LNCAP (cell line): ENCODE measurements around the gene SLC22A1.

Source experiments
- TF ChIP-seq, protein P1 (sequence below): fragments of 450-650 bp; IDR thresholded peaks from 2 replicates; pipeline ENCODE4 v1.5.1; 2017; ENCODE audit warnings: mild to moderate bottlenecking

SLC22A1 gene

DNA sequence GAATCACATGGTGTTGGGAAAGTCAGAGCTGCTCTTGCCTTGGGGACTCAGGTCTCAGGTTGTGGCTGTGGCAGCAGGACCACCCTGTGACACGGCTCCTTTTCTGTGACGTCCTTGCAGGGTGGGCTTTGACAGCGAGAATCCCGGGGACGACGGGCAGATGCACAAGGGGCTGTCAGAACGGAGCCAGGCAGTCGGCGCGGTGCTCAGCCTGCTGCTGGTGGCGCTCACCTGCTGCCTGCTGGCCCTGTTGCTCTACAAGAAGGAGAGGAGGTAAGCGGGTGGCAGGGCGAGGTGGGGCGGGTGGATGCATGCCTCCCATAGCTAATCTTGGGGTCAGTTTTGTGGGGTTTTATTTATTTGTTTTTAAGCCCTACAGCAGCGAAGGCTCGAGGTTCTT lies 19.2 kb upstream of the SLC22A1 start:
- TF ChIP-seq, protein P1, sequence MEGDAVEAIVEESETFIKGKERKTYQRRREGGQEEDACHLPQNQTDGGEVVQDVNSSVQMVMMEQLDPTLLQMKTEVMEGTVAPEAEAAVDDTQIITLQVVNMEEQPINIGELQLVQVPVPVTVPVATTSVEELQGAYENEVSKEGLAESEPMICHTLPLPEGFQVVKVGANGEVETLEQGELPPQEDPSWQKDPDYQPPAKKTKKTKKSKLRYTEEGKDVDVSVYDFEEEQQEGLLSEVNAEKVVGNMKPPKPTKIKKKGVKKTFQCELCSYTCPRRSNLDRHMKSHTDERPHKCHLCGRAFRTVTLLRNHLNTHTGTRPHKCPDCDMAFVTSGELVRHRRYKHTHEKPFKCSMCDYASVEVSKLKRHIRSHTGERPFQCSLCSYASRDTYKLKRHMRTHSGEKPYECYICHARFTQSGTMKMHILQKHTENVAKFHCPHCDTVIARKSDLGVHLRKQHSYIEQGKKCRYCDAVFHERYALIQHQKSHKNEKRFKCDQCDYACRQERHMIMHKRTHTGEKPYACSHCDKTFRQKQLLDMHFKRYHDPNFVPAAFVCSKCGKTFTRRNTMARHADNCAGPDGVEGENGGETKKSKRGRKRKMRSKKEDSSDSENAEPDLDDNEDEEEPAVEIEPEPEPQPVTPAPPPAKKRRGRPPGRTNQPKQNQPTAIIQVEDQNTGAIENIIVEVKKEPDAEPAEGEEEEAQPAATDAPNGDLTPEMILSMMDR = no peak

DNA sequence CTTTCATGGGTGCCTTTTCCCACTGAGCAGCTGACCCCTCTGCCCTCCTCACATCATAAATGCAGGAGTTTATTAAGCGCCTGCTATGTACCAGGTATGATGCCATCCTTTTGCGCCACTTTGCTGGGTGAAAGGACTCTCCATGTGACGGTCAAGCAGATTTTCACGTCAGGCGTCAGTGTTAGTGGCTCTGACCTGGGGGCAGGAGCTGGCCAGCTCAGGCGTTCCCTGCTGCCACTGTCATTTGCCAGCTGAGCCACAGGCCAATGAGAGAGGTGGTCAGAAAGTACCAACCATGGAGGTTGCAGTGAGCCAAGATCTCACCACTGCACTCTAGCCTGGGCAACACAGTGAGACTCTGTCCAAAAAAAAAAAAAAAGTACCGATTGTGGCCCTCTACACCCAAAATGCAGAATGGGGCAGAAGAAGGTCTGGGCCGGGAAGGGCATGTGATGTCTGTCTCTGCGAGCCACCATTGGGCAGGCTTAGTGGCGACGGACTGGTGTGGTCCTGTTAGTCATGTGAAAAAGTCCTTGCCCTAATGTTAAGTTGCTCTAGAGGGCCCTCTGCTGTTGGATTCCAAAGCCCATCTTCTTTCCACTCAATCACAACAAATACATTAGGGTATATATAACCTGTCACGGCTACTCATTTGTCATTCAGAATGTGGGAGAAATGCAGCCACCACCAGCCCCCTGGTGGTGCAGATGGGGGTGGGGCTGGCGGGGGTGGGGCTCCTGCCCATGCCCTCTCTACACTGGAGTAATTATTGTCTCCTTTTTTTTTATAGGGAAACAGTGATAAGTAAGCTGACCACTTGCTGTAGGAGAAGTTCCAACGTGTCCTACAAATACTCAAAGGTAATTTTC lies 18.4 kb upstream of the SLC22A1 start:
- TF ChIP-seq, protein P1 = peak; percentile 53

DNA sequence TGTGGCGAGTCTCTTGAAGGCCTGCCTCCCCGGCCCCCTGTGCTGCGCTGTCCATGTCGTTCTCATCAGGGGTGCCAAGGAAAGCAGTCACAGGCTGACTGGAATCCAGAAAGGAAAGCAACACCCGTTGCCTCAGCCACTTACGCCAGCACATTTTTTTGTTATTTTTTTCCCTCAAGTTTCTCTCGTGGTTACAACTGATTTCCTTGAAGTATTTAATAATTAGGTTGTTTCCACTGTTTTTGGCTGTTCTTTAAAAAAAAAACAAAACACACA lies 17.9 kb upstream of the SLC22A1 start:
- TF ChIP-seq, protein P1 = no peak

DNA sequence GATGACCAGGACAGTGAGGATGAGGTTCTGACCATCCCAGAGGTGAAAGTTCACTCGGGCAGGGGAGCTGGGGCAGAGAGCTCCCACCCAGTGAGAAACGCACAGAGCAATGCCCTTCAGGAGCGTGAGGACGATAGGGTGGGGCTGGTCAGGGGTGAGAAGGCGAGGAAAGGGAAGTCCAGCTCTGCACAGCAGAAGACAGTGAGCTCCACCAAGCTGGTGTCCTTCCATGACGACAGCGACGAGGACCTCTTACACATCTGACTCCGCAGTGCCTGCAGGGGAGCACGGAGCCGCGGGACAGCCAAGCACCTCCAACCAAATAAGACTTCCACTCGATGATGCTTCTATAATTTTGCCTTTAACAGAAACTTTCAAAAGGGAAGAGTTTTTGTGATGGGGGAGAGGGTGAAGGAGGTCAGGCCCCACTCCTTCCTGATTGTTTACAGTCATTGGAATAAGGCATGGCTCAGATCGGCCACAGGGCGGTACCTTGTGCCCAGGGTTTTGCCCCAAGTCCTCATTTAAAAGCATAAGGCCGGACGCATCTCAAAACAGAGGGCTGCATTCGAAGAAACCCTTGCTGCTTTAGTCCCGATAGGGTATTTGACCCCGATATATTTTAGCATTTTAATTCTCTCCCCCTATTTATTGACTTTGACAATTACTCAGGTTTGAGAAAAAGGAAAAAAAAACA lies 16.6 kb upstream of the SLC22A1 start:
- TF ChIP-seq, protein P1 = no peak

DNA sequence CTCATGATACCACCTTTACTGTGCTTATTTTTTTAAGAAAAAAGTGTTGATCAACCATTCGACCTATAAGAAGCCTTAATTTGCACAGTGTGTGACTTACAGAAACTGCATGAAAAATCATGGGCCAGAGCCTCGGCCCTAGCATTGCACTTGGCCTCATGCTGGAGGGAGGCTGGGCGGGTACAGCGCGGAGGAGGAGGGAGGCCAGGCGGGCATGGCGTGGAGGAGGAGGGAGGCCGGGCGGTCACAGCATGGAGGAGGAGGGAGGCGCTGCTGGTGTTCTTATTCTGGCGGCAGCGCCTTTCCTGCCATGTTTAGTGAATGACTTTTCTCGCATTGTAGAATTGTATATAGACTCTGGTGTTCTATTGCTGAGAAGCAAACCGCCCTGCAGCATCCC lies 15.6 kb upstream of the SLC22A1 start:
- TF ChIP-seq, protein P1 = no peak

DNA sequence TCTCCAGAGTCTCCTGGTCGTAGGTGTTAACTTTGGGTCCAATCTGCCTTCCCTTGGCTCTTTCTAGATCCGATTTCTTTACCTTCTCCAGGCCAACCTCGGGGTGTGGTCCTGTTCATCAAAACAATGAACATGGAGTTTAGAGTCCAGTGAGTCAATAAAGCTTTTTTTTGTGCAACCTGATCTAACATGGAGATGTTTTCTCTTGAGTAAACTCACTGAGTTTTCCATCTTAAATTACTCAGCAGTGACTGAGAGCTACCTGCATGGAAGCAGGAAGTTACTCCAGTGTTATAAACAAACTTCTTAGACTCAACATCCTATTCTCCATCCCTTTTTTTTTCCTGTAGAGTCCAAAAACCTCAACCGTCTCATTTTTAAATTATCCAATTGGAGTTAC lies 14.9 kb upstream of the SLC22A1 start:
- TF ChIP-seq, protein P1 = no peak

GRCh38 chr6:160108077-160108476 lies 13.5 kb upstream of the SLC22A1 start:
- TF ChIP-seq, protein P1 = no peak
